ENCODE measurements around the gene VCL. TPM values are rescaled to one million over a fixed set of nuclear protein-coding genes. Genes with fewer than 3 reads are reported as not detected.
A peak's percentile ranks its signal among the peaks of the same experiment; 100 is the strongest.

VCL gene
- total and polyA plus RNA-seq, 2 of the 8 experiments (the other 6 are each of a cell fraction or from before 2014, with no cell fraction given): 119 to 377 TPM

- TF ChIP-seq RNF2 (IDR thresholded peaks at IDR 0.05; ENCODE audit: borderline replicate concordance, low read depth, low read length, missing control alignments, poor library complexity, severe bottlenecking): no peak
- TF ChIP-seq CREB1 (IDR thresholded peaks at IDR 0.05): no peak
- TF ChIP-seq POLR2AphosphoS5 (IDR thresholded peaks at IDR 0.05; ENCODE audit: low read depth, low read length): peak; percentile 42; the same call in 1 of the 2 replicates
- no peak for TF ChIP-seq RAD21 (IDR thresholded peaks at IDR 0.05 in 1 of 2, conservative IDR thresholded peaks at IDR 0.05 in 1 of 2; ENCODE audit: low read depth in 2 of 2, low read length in 2 of 2)
Measured at GRCh38 chr10:74018241-74018640, 20.3 kb downstream of the VCL start (continued).

Measured in H1 (cell line).